Measurements from ENCODE around the gene TFCP2.
"Not testable (repeated sequence)": the region's sequence is repeated elsewhere in the genome, so short reads cannot be mapped to it uniquely, and the experiment has no call there.

Gene TFCP2

DNA sequence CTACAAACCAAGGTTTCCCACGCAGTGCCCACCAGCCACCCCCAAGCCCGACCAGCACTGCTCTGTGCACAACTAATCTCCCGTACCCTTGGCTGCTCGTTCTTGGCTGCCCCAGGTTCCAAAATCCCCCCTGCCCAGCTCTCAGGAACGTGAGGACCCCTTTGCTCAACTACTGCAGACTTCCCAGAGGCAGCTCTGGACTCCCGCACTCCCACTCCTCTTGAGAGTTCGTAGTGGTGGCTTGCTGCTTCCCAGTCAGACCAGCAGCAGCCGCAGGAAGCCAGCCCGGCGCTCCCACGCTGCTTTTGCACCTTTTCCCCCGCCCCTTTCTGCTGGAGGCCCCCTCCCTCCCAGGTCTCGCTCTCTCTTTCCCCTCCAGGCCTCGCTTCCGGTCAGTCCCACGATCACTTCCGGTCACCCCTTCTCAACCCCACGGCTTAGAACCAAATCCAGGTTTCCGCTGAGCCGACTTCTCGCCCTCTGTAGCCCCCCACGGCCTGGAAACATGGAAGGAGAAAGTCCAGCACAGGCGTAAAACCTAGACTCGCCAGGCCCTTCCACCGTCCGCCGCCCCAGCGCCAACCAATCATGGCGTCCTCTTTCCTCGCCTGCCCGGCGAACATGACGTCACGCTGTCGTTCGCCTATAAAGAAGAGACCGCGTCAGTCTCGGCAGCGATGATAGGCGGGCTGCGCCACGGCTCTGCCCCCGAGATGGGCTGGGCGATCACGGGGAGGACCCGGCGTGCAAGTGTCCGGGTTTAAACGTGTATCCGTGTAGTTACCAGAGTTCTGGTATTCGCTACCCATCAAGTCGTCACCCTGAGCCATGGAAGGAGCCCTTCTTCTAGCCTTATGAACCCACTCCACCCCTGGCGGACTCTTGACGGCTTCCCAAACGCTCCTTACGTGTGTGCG, at the start of gene TFCP2:
Gene TFCP2 (minus strand): TSS at position 621 of the 917 bp plus-strand sequence. CDS start 713 bp downstream, outside the sequence.
- DNase-seq: peak; percentile 95
- H3K9me3 ChIP-seq (ENCODE audit: severe bottlenecking): no peaks in the 10 kb centered on the region
- peak within 1 kb of the TSS; percentile 99 for H3K27ac ChIP-seq
- TF ChIP-seq CTCF (IDR thresholded peaks at IDR 0.05; ENCODE audit: low read depth, low read length): no peak
- H3K4me3 ChIP-seq (ENCODE audit: low read depth, low read length): peak within 1 kb of the TSS; percentile 84
- no peaks in the 10 kb centered on the region; the same call in 1 of the 2 replicates for H3K36me3 ChIP-seq
- no peaks in the 10 kb centered on the region for H3K27me3 ChIP-seq (ENCODE audit: insufficient read depth, low read depth, severe bottlenecking)

GRCh38 chr12:51222461-51222860, 49.5 kb upstream of the TFCP2 start:
- no peaks in the 10 kb centered on the region for H3K36me3 ChIP-seq
- no peaks in the 10 kb centered on the region for H3K27me3 ChIP-seq (ENCODE audit: insufficient read depth, low read depth, severe bottlenecking)
- TF ChIP-seq CTCF (IDR thresholded peaks at IDR 0.05; ENCODE audit: low read depth, low read length): no peak
- no peak overlapping the region for H3K27ac ChIP-seq
- DNase-seq: no peak
- H3K4me3 ChIP-seq (ENCODE audit: low read depth, low read length): no peak overlapping the region
- no peaks in the 10 kb centered on the region for H3K9me3 ChIP-seq (ENCODE audit: severe bottlenecking)

- H3K9me3 ChIP-seq (ENCODE audit: severe bottlenecking); H3K27ac ChIP-seq; DNase-seq; H3K27me3 ChIP-seq (ENCODE audit: insufficient read depth, low read depth, severe bottlenecking); H3K36me3 ChIP-seq; H3K4me3 ChIP-seq (ENCODE audit: low read depth, low read length): not testable (repeated sequence)
Measured at GRCh38 chr12:51219857-51220256, 46.9 kb upstream of the TFCP2 start.

DNA sequence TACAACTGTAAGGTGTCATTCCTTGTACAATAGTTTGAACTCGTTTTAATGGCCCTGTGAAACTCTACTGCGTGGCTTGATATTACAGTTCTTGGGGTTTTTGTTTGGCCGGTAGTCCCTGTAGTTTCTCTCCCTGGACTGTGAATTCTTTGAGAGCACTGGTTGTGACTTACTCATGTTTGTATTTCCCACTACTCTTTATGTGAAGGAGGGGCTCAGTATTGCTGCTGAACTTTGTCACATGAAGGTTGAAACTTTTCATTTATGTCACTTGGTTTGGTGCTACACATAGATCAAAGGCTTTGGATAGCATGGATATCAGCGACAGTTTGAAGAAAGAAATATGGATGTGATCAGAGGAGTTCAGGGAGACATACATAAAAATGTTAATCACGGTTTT, 46.4 kb upstream of the TFCP2 start:
- Histone ChIP-seq H3K27me3 (ENCODE audit: insufficient read depth, low read depth, severe bottlenecking) (no peaks in the 10 kb centered on the region), H3K4me3 (ENCODE audit: low read depth, low read length) (peak overlapping the region; percentile 86; the same call in 1 of the 2 replicates), H3K27ac (no peak overlapping the region), H3K9me3 (ENCODE audit: severe bottlenecking) (no peaks in the 10 kb centered on the region), H3K36me3 (no peaks in the 10 kb centered on the region)
- no peak for TF ChIP-seq CTCF (IDR thresholded peaks at IDR 0.05; ENCODE audit: low read depth, low read length)
- no peak for DNase-seq

DNA sequence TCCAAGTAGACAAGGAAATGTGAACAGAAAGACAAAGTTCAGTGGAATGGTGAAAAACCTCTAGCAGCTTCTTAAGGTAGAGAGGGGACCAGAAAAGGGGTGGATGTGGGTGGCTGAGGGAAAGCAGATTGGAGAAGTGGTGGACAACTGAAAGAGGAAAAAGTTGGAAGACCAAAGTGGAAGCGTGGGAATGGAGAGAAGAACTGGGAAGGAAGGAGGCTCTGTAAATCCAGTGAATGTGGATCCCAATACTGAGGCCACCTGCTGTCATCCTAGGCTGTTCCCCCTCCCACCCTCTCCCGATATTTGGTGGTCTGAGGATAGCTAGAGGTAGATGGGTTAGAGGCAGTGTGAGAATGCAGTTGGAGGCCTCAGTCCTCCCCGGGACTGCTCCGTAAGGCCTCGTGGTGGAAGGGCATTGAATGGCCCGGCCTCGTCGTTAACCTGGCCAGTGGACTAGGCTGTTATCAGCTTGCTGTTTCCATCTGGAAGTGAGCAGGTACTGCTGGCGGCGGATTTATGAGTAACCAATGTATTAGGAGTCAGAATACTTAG, 45.7 kb upstream of the TFCP2 start:
- H3K9me3 ChIP-seq (ENCODE audit: severe bottlenecking): no peaks in the 10 kb centered on the region
- DNase-seq: peak; percentile 62
- H3K27ac ChIP-seq: peak overlapping the region; percentile 92
- H3K4me3 ChIP-seq (ENCODE audit: low read depth, low read length): peak overlapping the region; percentile 86
- H3K27me3 ChIP-seq (ENCODE audit: insufficient read depth, low read depth, severe bottlenecking): no peaks in the 10 kb centered on the region
- no peak for TF ChIP-seq CTCF (IDR thresholded peaks at IDR 0.05; ENCODE audit: low read depth, low read length)
- no peaks in the 10 kb centered on the region; the same call in 1 of the 2 replicates for H3K36me3 ChIP-seq

DNA sequence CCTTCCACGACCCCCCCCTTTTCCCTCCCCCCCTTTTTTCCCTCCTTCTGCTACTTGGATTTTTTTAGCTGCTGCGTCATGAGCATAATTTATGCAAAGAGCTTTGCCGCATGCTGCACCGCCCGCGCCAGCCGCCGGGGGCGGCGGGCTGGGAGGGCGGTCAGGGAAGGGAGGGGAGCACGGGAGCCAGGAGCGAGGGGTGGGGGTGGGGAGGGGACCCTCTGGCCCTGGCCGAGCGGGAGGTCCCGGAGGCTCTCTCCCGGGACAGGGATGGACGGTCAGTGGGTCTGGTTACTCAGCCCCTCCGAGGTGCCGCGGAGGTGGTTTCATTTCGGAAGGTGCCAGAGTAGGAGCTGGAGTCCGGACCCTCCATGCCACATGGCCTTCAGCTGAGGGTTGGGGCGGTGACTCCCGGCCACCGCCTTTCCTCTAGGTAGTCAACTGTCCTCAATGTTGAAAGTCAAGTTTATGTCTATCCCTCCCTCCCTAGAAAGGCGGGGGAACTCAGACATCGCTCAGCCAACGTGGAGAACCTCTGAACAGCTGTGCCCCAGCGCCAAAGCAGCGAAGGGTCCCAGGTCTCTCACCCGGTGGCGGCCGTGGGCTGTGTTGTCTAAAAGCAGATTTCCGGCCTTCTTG, 45.2 kb upstream of the TFCP2 start, which contains the start of gene POU6F1:
Gene POU6F1 (minus strand): TSS at position 95 of the 639 bp plus-strand sequence. CDS start 11,226 bp downstream, outside the sequence.
- peak; percentile 83 for DNase-seq
- H3K36me3 ChIP-seq: no peaks in the 10 kb centered on the region; the same call in 1 of the 2 replicates
- H3K4me3 ChIP-seq (ENCODE audit: low read depth, low read length): peak within 1 kb of the TSS; percentile 86
- H3K27ac ChIP-seq: peak within 1 kb of the TSS; percentile 92
- H3K9me3 ChIP-seq (ENCODE audit: severe bottlenecking): no peaks in the 10 kb centered on the region
- H3K27me3 ChIP-seq (ENCODE audit: insufficient read depth, low read depth, severe bottlenecking): no peaks in the 10 kb centered on the region
- TF ChIP-seq CTCF (IDR thresholded peaks at IDR 0.05; ENCODE audit: low read depth, low read length): peak; percentile 36; the same call in 1 of the 2 replicates

All from WERI-Rb-1 (cell line).